ENCODE data around the gene BCAR1.
"Not testable (repeated sequence)": the region's sequence is repeated elsewhere in the genome, so short reads cannot be mapped to it uniquely, and the experiment has no call there.

DNA sequence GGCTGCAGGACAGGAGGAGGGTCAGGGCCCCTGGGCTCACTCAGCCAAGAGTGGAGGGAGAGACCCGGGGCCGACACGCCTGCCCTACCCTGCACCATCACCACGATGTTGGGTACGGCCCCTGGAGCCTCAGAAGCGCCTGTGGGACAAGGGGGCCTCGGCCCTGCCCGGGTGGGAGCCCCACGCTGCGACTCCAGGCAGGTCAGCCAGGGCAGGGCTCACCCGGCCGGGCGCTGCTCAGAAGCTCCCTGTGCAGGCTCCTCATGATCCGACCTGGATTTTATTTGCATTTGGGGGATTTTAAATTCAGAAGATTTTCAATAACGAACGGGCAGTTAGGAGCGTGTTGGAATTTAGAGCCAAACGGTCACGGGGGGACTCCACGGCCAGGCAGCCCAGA is 46.5 kb downstream of the BCAR1 start:
- TF ChIP-seq, protein P1, sequence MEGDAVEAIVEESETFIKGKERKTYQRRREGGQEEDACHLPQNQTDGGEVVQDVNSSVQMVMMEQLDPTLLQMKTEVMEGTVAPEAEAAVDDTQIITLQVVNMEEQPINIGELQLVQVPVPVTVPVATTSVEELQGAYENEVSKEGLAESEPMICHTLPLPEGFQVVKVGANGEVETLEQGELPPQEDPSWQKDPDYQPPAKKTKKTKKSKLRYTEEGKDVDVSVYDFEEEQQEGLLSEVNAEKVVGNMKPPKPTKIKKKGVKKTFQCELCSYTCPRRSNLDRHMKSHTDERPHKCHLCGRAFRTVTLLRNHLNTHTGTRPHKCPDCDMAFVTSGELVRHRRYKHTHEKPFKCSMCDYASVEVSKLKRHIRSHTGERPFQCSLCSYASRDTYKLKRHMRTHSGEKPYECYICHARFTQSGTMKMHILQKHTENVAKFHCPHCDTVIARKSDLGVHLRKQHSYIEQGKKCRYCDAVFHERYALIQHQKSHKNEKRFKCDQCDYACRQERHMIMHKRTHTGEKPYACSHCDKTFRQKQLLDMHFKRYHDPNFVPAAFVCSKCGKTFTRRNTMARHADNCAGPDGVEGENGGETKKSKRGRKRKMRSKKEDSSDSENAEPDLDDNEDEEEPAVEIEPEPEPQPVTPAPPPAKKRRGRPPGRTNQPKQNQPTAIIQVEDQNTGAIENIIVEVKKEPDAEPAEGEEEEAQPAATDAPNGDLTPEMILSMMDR (IDR thresholded peaks at IDR 0.05), result not testable (repeated sequence)
- not testable (repeated sequence) for TF ChIP-seq POLR2AphosphoS5, POLR2A (IDR thresholded peaks at IDR 0.05)
